GM19324 (cell line): ENCODE data around the gene MUC16.
"Not testable (repeated sequence)": the region's sequence is repeated elsewhere in the genome, so short reads cannot be mapped to it uniquely, and the experiment has no call there.

ENCODE experiments used
- ATAC-seq: cut with Tn5 transposase; IDR thresholded peaks from one replicate; pipeline ENCODE4 v1.9.1; 2021; ENCODE audit warnings: mild to moderate bottlenecking, moderate library complexity; ENCODE audit not compliant: unreplicated experiment, low FRiP score

Gene MUC16

GRCh38 chr19:9009935-9010651, at the start of gene MUC16:
TSS of gene MUC16 (minus strand) at chr19:9010409.
- no peak for ATAC-seq

- ATAC-seq, result no peak
These were observed 48.9 kb upstream of the MUC16 start for GRCh38 chr19:9058905-9059667.

- ATAC-seq, result no peak
These were observed 47.5 kb upstream of the MUC16 start for GRCh38 chr19:9057505-9058258.

GRCh38 chr19:9056131-9056530, 45.9 kb upstream of the MUC16 start:
- ATAC-seq, result not testable (repeated sequence)

GRCh38 chr19:9054765-9055164, 44.6 kb upstream of the MUC16 start:
- ATAC-seq, result no peak

- no peak for ATAC-seq
These were observed 44.0 kb upstream of the MUC16 start for GRCh38 chr19:9054207-9054606.

- ATAC-seq, result not testable (repeated sequence)
These were observed 43.5 kb upstream of the MUC16 start for GRCh38 chr19:9053674-9054073.

GRCh38 chr19:9052894-9053293, 42.7 kb upstream of the MUC16 start:
- no peak for ATAC-seq

DNA sequence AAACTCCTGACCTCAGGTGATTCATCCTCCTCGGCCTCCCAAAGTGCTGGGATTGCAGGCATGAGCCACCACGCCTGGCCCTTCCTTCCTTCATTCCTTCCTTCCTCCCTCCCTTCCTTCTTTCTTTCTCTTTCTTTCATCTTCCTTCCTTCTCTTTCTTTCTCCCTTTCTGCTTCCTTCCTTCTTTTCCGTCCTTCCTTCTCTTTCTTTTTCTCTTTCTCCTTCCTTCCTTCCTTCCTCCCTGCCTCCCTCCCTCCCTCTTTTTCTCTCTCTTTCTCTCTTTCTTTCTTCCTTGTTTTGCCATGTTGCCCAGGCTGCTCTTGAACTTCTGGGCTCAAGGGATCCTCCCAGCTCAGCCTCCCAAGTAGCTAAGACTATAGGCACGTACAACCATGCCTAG, 36.5 kb upstream of the MUC16 start:
- no peak for ATAC-seq

- ATAC-seq, result no peak
These were observed 34.2 kb upstream of the MUC16 start for GRCh38 chr19:9044449-9044848.

DNA sequence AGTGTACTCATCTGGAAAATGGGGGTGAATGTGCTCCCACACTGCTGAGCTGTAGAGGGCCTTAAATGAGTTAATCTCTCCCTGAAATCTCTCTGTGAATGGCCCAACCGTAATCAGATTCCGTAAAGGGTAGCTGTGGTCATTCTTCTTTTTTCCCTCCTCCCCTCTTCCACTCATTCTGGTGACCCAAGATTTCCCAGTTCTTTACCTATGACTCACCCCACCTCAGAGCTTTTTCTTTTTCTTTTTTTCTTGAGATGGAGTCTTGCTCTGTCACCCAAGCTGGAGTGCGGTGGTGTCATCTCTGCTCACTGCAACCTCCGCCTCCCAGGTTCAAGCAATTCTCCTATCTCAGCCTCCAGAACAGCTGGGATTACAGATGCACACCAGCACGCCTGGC, 33.3 kb upstream of the MUC16 start:
- no peak for ATAC-seq

GRCh38 chr19:9041023-9041422, 30.8 kb upstream of the MUC16 start:
- ATAC-seq, result no peak

- ATAC-seq, result no peak
These were observed 29.9 kb upstream of the MUC16 start for GRCh38 chr19:9040131-9040530.

DNA sequence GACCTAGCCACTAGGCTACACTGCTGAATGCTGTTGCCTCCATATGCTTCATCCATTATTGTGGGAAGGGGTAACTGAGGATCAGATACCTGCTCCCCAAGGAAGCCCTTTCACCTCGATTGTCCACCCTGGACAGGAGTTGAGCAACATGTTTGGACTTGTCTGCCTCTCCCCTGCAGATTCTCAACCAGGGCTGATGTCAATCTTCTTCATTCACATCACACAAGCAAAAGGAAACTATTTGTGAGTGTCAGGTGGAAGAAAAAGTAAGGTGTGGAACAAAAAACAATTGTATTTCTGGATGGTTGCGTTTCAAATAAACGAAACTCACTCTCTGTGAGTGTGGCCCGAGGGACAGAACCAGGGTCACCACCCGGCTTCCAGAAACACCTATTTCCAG, 29.5 kb upstream of the MUC16 start:
- ATAC-seq, result no peak

DNA sequence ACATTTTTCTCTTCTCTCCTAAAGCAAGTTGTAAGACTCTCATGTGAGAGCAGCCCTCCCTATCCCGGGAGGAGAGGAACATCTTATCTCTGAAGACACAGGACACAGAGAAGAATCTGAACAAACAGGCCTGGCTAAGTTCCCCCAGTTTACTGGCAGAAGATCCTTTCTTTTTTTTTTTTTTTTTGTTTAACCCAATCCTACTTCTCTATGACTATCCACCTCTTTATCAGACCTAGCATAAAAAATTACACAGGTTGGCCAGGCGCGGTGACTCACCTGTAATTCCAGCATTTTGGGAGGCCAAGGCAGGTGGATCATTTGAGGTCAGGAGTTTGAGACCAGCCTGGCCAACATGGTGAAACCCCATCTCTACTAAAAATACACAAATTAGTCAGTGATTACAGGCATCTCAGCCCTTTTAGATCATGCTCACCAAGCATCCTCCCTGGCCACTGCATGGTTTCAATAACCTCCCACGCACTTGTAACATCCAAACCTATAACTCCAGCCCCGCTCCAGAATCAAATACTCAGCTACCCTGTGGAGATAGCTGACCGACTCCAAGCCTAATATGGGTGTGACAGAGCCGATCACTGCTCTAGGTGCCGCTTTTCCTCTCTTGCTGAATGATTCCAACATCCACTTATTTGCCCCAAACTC, 27.3 kb upstream of the MUC16 start:
- no peak for ATAC-seq

- no peak for ATAC-seq
These were observed 22.0 kb upstream of the MUC16 start for GRCh38 chr19:9032136-9032631.

DNA sequence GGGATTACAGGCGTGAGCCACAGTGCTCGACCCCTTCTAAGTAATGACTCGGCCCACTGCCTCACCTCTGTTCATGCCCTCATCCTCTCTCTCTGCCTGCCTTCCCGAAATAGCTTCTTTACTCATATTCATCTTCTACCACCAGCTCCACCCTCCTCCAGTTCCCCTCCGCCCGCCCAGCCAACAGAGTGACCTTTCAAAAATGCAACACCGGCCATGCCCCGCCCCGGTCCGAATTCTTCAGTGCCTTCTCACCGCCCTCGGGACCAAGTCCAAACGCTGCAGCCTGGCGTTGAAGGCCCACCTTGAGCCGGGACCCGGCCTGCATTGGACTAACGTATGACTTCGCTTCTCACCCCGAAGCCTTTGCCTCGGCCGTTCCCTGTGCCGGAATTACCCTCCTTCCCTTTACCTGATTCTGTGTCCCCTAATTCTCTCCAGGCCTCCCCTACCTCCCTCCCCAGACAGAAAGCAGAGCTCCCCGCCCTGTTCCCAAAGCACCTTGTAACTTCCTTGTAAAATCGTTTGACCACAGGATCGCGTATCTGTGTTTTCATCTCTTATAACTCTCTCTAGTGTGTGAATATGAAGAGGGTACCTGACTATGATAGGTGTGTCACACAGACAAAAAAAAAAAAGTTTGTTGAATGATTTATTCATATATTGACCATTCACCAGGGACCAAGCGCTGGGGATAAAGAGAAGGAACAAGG, 8.1 kb upstream of the MUC16 start:
- no peak for ATAC-seq

DNA sequence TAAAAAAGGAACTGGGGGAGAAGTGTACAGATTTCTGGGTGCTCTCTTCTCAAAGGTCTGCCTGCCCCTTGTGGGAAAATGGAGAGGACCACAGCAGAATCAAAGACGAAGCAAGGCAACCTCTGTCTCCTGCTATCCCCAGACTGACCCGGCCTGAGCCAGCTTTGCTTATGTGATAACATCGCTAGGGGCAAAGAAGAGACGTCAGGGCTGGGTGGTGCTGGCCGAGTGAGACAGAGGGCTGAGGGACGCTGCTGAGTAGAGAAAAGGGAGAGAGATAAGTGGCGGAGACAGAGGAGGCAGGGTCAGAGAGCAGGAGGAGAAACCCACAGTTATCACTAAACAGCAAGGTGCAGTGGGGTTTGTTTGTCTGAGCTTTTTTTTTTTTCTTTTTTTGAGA, 4.6 kb upstream of the MUC16 start:
- no peak for ATAC-seq

GRCh38 chr19:9013988-9014387, 3.8 kb upstream of the MUC16 start:
- ATAC-seq, result no peak

GRCh38 chr19:9011875-9012274, 1.7 kb upstream of the MUC16 start:
- no peak for ATAC-seq
